HG03571 (cell line): Measurements from ENCODE around the gene FGF4.

ENCODE experiments used
- ATAC-seq: cut with Tn5 transposase; IDR thresholded peaks from one replicate; pipeline ENCODE4 v1.9.1; 2021; ENCODE audit not compliant: unreplicated experiment

Gene FGF4, protein sequence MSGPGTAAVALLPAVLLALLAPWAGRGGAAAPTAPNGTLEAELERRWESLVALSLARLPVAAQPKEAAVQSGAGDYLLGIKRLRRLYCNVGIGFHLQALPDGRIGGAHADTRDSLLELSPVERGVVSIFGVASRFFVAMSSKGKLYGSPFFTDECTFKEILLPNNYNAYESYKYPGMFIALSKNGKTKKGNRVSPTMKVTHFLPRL

DNA sequence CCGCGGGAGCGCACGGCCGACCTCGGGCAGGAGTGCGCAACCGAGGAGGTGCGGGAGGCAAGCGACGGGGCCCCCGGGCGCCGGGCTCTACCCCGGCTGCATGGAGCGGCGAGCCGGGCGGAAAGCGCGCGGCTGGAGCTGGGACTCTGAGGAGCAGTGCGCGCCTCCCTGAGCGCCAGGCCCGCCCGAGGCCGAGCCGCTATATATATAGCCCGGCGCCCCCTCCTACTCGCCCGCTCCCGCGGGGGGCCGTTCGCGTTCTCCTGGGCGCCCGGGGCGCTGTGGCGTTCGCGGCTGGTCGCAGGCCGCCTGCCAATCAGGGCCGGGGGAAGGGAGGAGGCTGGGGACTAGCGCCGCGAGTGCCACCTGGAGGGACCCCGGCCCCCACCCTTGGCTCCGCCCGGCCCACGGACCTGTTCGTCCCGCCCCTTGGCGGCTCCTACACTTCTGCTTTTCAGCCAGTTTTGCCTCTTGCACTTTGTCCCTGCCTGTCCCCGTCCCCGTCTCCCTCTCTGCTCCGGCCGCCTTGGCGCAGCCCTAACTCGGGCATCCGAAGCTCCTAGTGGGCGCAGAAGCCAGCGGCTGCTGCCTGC is at the start of gene FGF4:
Gene FGF4, minus strand, starts transcription at position 179 of the 593 bp plus-strand sequence. CDS start 257 bp downstream, outside the sequence.
- no peak for ATAC-seq

DNA sequence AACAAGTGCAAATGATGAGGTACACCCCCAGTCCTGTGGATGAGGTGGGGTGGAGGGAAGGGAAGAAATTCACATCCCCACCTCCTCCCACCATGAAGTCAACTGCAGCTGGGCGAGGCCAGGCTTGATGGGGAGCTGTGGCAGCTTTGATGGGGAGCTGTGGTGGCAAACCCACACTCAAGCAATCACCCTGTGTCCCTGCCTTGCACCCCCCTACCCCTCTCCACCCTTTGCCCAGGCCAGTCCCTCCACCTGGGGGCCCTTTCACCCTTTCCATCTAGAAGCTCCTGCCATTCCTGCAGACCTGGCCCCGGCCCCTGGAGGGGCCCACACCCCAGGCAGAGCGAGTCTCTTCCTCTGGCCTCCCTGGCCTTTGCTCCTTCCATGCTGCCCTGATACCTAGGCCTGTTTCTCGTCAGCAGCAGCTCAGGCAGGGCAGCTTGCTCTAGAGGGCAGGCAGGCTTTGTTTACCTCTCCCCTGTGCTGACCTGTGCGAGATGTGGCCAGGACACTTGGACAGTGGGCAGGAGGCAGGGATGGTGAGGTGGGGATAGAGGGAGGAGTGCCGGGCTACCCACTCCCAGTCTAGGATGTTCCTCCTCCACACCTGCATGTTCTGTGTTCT is 48.6 kb upstream of the FGF4 start:
- ATAC-seq, result no peak

DNA sequence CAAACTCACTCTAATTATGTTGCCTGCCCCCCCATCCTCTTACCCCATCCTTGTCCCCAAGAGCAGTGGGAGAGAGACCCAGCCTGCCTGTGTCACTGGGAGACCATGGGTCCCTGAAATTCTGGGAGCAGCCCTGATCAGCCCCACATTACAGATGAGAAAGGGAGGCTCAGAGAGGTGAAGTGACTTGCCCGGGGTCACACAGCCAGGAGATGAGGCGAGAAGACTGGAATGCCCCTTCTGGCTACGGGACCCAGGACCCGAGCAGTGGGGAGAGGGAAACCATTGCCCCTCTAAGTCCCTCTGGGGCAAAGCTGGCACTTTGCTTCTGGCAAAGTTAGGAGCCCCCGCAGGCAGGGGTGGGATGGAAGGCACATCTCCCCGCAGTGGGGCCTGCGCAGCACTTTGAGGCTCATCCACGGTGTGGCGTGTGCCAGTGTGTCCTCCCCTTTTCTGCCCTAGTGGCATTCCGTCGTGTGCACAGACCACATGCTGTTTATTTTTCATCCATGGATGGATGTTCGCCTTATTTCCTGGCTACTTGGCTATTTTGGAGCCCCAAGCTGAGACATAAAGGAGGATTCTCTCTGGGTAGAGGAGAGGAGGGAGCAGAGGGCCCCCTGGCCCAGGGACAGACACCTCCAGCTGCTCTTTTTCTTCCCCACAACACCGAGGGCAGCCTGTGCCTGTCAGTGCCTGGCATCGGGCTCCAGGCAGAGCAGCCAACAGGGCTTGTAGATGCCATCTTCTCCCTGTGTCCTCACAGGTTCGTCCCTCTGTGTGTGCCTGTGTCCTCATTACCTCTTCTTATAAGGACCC is 47.7 kb upstream of the FGF4 start:
- ATAC-seq, result no peak

DNA sequence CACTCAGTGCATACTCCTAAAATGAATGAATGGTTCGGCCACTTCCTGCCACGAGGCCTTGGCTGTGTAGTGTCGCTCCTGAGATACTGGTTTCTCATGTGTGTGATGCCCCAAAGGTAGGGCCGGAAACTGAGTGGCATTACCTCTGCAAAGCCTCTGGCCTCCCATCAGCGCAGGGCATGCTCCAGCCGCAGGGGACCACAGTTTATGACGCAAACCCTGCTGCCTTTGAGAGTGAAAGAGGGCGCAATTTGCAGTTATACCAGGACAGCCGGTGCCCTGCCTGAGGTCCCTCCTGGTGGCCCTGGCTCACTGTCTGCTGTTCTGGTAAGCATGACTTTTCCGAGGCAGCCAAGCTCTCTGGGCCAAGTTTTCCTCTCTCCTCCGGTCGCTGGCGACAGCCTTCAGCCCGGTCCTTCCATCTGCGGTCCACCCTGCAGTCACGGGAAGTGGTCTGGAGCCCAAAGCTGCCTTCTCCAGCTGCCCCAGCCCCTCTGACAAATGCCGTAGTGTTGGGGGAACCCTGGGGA is 46.4 kb upstream of the FGF4 start:
- ATAC-seq, result no peak

DNA sequence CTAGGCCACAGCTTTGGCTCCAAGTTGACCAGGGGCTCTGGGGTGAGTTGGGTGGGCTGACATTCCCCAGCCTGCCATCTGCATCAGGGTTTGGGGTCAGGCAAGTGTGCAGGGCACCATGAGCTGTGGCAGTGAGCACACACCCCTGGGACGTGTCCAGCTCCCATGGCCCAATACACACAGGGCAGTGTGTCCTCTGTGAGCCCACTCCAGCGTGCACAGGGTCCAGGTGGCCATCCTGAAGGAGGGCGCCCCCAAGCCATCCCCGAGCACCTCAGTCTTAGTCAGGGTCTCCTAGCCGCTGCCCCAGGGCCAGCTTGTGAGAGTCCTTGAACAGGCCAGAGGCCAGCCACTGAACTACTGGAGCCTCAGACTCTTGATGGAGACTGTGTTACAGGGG is 45.3 kb upstream of the FGF4 start:
- no peak for ATAC-seq

DNA sequence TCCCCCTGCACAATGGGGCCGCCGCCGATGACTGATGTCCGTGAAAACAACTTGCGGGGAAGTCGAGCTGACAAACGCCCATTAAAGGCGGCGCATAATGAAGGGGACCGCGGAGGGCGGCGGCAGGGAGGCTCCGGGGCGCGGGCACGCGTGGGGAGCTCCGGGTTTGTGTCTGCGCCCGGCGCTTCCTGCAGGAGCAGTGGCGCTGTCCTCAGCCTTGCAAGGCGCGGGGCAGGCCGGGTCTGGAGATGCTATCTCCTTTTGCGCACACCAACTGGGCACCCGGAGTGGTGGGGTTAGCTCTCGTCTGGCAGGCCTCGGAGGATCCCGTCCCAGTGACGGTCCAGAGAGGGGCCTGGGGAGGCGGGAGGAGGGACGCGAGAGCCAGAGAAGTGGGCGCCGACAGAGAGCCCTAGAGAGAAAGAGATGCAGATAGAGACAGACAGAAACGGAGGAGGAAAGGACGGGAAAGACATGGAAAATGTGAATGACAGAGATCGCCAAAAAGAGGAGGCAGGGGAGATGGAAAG is 44.5 kb upstream of the FGF4 start:
- no peak for ATAC-seq

DNA sequence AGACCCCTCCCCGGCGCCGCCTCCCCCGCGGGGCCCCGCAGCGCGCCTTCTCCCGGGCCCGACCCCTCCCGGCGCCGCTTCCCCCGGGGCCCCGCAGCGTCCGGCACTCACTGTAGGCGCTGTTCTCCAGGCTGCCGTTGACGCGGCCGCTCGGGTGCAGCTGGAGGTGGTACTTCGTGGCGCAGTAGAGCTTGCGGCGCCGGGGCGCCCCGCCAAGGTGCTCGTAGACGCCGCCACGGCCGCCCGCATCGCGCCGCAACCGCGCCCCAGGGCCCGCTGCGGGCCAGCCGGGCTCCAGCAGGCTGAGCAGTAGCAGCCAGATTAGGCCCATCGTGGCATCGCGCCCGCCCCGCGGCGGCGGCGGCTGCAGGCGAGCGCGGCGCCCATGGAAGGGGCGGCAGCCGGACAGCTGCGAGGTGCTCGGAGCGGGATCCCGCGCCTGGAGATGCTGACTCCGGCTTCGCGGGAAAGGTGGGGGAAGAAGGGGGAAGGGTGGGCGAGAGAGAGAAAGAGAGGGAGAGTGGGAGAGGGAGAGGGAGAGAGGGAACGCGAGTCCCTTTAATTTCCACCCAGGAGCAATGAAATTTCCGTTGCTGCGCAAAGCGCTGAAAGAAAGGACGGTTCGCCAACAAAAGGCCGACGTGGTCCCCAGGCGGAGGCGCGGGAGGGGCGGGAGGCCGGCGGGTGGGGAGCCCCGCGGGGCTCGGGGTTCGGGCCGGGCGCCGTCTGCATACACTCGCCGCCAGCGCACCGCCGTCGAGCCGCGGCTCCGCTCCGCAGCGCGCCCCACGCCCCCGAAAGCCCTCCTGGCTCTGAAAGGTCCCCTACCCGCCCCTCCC is 43.7 kb upstream of the FGF4 start, which contains the start of gene FGF3:
Gene FGF3, minus strand, starts transcription at position 814 of the 839 bp plus-strand sequence. Its CDS starts 483 bp downstream, at position 331.
- no peak for ATAC-seq

DNA sequence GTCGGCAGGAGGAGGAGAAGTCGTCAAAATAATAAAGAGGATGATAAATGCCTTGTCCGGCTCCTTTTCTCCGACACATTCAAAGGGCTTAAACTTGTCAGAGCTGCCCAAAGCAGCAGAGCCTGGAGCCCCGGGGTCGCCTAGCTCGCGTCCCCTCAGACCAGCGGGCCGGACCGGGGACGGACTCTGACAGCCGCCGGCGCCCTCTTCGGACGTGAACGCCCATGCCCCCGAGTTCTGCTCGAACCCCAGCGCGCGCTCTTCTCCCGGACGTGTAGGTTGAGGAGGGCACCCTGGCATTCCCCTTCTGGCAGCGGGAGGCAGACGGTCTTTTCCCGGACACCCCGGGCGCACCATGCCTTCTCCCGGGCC is 43.1 kb upstream of the FGF4 start:
- ATAC-seq, result no peak

DNA sequence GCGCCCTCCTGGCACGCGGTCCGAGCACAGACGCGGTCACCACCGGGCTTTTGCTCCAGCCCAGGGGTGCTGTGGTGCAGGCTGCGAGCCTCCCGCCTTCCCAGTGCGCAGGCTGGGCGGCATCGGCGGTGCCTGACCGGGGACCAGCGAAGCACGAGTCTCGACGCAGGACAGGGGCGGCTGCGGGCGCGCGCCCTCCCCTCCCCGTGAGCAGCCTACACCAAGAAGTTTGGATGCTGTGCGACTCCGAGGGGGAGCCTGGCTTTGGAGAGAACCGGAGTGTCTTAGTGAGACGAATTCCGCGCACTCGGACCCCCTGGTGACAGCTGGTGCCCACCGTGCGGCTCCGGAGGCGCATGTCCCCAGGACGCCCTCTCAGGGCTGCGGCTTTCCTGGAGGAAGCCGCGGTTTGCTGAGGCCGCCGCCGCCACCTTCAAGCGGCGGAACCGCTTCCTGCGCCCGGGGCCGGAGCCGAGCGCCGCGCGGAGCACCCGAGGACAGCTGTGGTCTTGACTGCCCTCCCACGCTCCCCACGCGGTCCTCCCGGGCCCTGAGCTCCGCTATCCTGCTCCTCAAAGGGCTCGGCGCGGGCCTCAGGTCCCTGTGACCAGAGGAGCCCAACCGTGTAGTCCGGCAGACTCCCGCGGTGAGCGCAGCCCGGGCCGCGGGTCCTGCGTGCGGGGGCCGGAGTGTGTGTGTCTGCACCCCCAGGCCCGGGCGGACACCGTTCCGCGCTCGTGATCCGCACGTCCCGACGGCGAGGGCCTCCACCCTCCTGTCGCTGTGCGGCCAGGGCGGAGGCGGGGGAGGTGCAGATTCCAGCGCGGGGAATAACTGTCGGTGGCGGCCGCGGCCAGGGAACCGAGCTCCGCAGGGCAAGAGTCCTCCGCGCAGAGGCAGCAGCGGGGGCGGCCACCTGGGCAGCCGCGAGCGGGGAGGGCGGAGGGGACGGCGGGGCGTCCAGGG is 42.4 kb upstream of the FGF4 start:
- ATAC-seq, result no peak

DNA sequence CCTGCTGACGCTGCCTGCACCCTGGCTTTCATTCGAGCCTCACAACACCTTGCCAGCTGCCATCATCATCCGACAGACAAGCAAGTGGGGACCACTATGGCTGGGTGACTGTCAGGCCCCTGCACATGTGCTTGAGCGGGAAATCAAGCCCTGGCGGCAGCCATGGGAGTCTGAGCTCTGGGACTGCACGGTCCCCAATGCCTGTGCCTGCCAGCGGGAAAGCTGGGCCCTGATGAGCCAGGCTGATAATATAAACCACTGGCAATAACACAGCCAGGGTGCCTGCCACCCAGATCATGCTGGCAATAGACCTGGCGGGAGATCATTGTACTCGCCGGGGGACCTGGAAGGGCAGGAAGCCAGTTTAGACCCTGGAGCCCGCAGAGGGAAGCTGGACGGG is 41.5 kb upstream of the FGF4 start:
- no peak for ATAC-seq

DNA sequence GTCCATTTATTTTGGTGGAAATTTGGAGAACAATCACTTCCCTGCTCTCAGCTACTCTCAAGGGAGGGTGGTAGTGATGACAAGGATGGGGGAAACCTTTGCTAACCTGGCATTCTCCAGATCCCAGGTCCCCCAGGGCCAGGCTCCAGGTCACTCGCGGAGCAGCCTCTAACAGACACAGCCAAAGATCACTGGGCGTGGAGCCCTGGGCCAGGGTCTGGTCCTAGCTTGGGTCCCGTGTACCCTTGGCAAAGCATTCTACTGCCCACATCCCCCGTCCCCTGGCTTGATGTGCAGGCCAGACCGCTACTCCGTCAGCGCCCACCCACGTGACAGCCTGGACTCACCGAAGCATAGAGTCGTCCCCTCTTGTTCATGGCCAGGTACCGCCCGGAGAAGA is 40.8 kb upstream of the FGF4 start:
- ATAC-seq, result no peak

DNA sequence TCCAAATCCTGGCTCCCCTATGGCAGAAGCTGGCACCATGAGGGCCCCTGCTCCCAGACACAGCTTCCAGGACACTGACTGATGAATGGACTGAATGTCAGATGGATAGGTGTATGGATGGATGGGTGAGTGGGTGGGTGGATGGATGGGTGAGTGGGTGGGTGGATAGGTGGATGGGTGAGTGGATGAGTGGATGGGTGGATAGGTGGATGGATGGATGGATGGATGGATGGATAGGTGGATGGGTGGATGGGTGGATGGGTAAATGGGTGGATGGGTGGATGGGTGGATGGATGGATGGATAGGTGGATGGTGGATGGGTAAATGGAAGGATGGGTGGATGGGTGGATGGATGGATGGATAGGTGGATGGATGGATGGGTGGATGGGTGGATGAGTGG is 39.8 kb upstream of the FGF4 start:
- ATAC-seq, result no peak

DNA sequence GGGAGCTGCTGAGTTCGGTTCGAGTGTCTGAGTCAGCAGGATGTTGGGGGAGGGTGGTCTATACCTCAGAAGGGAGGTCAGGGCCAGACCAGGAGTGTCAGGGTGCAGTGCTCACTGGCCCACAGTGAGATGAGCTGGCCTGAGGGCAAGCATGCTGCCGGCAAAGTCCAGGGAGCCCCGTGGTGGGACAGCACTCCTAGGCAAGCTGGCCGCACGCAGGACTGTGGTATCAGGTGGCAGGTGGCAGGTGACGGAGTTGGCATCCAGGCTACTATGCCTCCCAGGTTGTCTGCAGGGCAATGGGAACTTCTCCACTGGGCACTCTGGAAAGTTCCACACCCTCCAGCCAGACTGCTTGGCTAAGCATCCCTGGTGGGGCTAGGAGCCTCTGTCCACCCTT is 39.3 kb upstream of the FGF4 start:
- ATAC-seq, result no peak

DNA sequence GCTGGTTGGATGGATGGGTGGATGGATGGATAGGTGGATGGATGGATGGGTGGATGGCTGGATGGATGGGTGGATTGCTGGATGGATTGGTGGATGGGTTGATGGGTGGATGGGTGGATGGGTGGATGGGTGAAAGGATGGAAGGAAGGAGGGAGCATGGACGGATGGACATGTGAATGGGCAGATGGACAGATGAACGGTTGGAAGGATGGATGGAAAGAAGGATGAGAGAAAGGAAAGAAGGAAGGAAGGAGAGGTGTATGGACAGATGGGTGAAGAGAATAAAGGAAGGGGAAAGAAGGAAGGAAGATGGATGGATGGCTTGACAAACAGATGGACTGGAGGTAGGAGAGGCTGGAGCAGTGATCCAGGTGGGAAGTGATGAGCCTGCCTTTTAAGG is 38.7 kb upstream of the FGF4 start:
- no peak for ATAC-seq

DNA sequence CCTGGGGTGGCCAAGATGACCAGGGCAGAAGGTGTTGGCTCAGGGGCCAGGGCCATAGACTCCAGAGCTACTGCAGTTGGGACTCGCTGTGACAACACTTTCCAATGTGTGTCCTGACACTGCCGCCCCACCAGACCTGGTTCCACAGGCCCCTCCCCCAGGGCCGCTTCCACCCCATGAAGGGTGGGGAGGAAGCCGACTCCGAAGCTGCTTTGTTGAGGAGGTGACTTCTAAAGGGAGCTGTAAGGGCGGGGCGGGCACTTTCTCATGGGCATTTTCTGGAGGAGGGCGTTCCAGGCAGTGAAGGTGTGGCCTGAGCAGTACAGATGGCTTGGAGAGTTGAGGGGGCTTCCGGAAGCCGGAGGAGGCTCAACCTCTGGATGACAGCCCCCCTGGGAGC is 37.8 kb upstream of the FGF4 start:
- ATAC-seq, result no peak

DNA sequence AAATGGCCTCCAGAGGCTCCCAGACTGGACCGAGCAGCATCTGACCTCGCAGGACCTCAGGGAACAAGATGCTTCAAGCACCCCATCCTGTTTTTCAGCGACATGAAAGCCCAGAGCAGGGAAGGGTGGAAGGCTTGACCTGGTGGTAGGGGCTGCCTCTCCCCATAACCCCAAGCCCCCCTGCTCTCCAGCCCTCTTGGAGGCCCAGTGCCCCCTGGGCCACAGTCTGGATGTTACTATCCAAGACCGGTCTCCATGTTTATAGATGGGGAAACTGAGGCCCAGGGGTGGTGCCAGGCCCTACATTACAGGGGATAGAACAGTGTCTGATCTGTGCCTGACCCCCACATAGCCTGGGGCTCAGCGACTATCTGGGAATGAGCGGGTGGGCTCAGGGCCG is 37.1 kb upstream of the FGF4 start:
- ATAC-seq, result no peak

DNA sequence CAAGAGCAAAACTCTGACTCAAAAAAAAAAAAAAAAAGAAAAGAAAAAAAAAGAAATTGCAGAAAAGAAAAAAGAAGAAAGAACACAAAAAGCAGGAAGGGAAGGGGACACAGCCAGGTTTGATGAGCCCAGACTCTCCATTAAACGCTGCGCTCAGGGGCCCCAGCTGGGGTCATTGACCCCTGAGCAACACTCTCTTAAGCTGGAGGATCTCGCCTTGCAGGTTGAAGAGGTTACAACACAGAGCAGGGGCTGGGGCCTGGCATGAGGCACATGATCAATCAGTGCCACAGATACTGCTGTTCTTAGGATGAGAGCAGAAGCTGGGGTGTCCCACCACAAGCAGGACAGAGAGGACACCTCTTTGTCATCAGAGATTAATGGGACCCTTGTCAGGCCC is 36.3 kb upstream of the FGF4 start:
- no peak for ATAC-seq

DNA sequence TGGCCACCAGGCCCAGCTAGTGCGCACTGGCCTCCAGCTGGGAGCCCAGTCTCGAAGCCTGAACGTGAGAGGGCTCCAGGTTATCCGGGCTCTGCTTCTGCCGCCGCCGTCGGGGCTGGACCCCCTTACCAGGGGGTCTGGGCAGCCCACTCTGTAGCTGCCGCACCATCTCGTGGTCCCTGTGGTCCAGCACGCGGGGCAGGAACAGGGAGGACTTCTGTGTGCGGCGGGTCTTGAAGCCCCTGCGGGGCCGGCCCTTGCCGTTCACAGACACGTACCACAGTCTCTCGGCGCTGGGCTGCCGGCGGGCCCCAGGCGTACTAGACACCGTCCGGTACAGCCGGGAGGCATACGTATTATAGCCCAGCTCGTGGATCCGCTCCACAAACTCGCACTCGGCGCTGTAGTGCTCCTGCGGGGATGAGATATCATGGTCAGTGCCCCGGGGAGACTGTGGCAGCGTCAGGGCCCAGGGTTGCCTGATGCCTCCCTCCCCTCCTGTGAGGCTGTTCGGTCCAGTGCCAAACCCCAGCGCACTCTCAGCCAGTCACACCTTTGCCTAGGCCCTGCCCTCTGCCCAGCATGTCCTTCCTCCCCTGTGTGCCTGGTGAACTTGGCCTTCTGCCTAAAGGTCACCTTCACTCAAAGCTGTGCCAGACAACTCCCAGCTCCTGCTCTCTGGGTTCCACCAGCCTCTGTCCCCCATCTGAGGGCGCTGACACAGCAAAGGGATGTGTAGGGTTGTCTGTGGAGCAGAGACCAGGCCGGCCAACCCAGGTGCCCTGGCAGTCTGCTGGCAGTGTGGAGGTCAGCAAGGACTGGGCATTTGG is 35.4 kb upstream of the FGF4 start:
- ATAC-seq, result no peak
